HL-60/S4 (cell line): ENCODE results near the gene AIRE.

Source experiments
- in situ Hi-C: fragments of 300-500 bp; cut with MboI; formaldehyde crosslinking; loops from 2 replicates; pipeline ENCODE4 v1.14.3; 2022; ENCODE audit warnings: low sequenced_read_pairs

The AIRE gene

DNA sequence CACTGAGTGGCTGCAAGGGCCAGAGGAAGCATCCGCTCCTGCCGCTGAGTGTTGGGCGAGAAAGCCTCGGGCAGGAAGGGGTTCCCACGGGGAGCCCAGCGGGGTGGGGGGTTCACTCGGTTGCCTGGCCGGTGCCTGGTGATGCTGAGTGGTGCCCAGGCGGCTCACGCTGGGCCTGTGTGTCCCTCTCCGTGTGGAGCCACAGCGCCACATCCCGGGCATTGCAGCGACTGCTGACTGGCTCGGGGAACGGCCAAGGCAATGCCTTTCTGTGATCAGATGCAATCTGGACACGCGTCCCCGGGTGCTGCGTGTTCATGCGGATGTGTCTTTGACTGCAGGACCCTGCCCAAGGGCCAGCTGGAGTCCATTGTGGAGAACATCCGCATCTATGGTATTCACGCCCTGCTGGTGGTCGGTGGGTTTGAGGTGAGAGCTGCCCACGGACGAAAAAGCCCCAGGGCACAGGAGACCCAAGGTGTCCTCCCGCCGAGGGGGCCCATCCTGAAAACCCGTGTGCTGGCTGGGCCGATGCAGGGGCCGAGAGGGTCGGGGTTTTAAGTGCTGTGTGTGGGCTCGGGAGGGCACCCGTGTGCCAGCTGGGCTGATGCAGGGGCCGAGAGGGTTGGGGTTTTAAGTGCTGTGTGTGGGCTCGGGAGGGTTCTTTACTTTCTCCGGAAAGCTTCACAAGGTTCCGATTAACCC lies 37.1 kb downstream of the AIRE start:
- in situ Hi-C loops: no loop called here

DNA sequence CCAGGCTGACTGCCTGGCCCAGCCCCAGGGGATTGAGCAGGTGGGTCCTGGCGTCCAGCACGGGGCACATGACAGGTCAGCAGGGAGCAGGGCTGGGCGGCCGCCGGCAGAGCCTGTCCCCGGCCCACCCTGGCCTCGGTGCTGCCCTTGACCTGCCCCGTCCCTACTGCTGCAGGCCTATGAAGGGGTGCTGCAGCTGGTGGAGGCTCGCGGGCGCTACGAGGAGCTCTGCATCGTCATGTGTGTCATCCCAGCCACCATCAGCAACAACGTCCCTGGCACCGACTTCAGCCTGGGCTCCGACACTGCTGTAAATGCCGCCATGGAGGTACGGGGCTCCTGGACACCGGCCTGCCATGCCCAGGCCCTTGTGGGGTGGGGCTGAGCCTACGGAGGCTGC lies 37.9 kb downstream of the AIRE start:
- in situ Hi-C loops: no loop called here

- in situ Hi-C loops: no loop called here
These were observed 38.6 kb downstream of the AIRE start for GRCh38 chr21:44324106-44324853.

- in situ Hi-C loops: no loop called here
These were observed 39.1 kb downstream of the AIRE start for GRCh38 chr21:44324854-44325107.

DNA sequence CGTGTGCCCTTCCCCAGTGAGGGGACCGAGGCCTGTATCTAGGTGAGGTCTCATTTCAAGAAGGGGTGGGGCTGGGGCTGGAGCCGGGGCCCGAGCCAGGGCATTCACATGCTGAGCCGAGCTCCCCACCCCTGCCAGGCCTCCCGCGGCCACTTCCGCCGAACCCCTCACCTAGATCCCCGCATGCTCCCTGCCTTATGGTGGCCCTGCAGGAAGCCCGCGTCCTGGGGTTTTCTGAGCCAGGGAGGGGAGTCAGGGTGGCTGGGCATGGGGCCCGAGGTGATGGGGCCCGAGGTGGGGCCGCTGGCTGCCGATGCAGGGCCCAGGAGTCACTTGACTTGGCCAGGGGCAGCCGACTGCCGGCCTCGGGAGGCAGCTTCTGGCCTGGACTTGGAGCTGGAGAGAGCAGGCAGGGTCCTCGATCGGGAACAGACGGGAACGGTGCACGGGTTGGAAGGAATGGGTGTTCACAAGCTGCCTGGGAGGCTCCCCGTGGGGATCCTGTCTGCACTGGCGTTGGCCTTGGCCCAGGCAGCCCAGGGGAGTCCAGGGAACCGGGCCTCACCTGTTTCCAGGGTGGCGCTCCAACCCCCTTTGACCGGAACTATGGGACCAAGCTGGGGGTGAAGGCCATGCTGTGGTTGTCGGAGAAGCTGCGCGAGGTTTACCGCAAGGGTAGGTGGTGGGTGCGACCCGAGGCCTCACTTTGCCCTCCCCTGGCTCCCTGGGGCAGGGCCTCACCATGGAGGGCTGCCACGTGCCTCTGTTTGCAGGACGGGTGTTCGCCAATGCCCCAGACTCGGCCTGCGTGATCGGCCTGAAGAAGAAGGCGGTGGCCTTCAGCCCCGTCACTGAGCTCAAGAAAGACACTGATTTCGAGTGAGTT lies 40.0 kb downstream of the AIRE start:
- in situ Hi-C loops: no loop called here

DNA sequence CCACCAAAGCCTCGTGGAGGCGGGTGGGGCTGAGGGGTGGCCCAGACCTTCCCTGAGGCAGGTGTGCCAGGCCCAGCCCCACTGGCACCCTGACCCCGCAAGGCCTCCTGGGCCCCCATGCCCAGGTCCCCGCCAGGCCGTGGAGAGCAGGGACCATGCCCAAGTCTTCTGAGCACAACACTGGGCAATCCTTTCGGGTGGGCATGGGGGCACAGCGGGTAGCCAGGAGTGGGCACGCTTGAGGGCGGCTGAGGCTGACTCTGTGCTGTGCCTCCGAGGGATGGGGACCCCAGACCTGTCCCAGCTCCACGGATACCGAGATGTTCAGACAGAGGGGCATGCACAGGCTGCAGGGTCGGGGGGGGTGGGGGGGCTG lies 40.6 kb downstream of the AIRE start:
- in situ Hi-C loops: no loop called here

DNA sequence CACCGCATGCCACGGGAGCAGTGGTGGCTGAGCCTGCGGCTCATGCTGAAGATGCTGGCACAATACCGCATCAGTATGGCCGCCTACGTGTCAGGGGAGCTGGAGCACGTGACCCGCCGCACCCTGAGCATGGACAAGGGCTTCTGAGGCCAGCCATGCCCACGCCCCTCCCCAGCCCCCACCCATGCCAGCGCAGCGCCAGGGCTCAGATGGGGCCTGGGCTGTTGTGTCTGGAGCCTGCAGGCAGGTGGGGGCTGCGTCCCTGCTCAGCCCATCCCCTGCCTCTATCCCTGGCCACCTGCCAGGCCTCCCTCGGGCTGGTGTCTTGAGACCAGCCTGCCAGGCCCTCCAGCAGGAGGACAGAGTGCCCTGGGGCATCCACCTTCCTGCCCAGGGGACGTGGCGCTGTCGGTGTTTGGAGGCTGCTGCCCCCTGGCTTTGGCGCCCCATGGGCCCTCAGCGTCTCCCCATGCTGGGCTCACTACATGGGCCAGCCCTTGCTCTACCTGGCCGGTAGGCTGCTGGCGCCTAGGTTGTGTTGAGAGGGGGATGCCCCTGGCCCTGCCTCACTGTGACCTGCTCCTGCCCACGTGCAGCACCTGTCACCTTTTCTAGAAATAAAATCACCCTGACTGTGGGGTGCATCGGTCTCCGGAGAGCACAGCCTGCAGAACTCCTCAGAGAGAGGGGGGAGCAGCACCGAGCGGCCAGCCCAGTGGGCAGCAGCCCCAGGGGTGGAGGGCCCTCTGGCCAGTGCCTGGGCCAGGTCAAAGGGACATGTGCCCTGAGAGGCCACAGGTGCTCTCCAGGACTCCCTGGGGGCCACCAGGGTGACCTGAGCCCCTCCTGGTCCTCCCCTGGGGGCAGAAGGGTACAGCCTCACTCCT lies 41.3 kb downstream of the AIRE start:
- in situ Hi-C loops: no loop called here

DNA sequence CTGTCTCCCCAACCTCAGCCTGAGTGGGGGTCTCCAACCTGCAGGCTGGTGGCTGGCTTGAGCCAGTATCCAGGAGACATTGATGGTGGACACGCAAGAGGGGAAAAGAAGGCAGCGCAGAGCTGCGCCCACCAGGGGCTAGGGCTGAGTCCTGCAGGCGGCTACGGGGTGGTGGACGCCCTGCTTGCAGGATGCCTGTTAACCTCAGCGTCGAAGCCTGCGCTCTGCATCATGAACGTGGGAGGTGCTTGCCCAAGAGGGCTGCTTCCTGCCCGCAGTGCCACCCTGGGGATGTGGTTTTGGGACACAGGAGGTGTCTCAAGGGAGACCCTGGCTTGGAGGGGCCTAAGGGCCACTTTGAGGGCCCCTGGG lies 41.9 kb downstream of the AIRE start:
- in situ Hi-C loops: no loop called here

DNA sequence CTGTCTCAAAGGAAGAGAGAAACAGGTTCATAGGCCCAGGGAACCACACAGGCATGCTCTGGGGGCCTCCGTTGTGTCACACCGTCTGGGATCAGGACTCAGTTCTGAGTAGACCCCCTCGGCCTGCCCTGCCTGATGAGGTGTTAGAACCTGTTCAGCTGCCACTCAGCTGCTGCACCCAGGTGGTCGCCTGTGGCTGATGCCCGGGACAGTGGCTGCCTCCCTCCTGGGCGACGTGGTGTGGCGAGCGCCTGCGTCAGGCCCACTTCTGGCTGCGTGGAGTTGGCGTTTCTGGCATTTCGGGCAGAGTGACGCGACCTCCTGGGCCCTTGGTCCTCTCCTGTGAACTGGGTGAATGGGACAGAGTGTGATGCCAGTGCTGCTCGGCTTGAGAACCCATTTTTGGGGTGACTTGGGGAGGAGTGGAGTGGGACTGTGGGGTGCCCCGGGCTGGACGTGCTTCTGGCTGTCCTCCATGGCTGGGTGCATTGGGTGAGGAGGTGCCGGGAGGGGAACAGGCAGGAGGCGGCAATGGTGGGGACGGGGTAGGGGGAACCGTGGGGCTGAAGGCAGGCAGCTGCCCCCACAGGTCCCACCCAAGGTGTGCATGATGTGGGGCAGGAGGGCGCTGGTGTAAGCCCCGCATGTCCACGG lies 42.7 kb downstream of the AIRE start:
- in situ Hi-C loops: no loop called here

DNA sequence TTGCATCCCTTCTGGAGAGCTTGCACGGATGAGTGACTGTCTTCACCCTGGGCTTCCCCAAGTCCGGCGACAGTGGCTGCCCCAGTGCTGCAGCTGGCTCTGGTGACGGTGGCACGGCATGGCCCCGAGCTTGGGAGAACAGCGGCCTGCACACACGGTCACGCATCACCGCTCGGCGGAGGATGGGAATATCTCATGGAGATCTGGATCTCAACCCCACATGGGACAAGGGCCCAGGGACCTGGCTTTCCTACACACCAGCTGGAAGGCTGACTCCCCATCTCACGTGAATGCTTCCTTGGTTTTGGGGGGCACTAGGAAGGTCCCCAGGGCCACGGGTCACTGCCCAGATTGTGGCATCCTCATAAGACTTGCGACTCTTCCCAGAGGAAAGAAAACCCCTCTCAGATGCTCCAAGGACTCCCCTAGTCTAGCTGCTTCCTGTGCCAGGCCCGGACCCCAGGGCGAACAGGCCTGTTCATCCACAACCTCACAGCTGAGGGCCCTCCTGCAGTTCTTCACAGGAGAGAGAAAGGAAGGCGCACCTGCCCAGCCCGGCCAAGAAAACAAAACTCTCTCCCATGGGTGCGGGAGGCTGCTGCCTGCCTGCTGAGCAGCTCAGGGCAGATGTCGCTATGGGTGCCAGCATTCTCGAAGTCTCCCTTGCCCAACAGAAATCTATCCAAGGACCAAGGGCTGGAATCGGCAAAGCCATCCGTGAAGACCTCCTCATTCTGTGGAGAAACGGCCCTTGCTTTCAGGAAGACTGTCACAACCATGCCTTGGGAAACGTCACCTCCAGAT lies 43.6 kb downstream of the AIRE start:
- in situ Hi-C loops: no loop called here

DNA sequence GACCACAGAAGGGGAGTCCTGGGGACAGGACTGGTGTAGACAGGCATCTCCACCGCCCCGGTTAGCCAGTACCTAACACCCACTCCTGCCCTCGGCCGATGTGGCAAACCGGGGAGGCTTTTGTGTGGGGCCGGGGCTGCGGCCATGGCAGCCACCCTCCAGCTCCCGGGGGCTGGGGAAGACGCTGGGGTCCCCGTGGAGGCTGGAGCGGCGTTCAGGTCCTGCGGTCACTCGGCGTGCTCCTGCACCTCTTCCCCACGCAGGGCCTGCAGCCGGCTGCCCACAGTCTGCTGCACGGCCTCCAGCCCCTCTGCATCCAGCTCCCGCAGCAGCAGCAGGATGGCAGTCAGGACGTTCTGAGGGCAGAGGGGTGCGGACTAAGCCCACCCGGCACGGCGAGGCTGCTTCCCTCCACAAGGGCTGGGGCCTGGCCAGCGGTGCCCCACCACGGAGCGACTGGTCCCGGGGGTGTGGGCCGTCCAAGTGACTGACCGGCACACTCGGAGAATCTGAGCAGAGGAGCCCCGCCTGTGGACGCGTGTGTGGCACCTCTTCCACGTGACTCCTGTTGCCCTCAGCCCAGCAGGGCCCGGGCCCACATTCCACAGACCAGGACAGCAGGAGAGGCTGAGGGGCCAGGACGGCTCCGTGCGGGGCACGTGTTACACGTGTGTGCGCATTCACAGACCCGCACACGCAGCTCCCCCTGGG lies 44.5 kb downstream of the AIRE start:
- in situ Hi-C loops: no loop called here

DNA sequence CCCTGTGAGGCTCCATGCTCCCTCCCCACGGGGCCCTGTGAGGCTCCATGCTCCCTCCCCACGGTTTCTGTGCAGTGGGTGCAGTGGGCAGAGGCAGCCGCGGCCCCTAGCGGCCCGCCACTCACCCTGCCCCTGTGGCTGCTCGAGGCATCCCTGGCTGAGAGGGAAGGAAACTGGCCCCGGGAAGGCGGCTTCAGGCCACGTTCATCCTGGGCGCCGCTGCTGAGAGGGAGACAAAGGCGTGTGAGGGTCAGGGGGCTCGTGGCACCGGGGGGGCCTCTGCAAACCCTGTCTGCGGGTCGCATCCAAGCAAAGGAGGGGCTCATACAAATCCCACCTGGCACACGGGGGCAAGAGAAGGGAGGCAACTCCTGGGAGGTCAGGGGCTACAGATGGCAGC lies 45.0 kb downstream of the AIRE start:
- in situ Hi-C loops: no loop called here

GRCh38 chr21:44331209-44331608 lies 45.5 kb downstream of the AIRE start:
- in situ Hi-C loops: no loop called here

- in situ Hi-C loops: no loop called here
These were observed 46.1 kb downstream of the AIRE start for GRCh38 chr21:44331650-44332307.

DNA sequence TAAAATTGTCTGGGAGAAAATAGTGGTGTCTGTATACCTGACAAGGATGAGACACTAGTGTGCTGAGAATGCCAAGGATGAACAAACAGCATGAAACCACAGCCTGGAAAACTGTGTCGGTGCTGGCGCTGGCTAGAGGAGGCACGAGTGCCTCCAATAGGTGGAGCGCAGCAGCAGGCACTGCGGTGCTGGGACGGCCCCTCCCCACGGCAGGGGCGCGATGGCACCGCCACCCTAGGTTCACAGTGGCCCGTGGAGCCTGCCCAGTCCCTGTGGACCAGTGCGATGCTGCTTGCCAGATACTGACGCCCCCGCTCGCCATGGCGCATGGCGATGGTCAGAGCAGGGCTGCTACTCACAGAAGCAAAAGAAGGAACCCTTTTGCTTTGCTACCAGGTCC lies 46.7 kb downstream of the AIRE start:
- in situ Hi-C loops: no loop called here

GRCh38 chr21:44332965-44333364 lies 47.3 kb downstream of the AIRE start:
- in situ Hi-C loops: no loop called here

DNA sequence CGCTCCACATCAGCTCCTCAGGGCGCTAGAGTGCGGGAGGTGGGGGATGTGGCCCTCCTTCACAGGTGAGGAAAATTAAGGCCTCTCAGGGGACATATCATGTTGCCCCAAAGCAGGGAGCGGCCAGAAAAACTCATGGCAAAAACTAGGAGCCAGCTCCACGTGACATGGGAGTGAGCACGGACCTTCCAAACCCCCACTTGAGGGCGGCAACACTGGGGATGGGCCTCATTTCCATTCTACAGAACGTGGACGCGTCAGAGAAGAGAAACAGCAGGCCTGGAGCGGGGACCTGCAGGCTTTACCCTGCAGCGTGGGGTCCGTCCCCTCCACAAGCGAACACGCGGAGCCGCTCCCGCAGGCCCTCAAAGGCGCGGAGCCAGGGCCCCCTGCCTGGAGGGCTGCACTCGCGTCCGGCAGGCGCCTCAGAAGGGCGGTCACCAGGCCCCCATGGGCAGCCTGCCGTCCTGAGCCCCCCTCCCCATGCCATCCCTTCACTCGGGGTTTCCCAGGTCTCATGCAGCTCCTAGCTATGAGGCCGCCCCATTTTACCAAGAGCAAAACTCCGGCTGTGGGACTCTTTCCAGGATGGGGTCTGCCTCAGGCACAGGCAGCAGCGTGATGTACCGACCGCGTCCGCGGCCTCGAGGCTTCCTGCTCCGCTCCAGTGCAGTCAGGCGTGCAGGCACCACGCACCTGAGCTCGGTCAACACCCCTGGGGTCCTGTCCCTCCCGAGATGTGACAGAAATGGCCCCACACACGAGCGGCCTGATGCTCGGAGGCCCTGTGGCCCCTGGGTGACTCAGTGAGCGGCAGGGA lies 48.0 kb downstream of the AIRE start:
- in situ Hi-C loops: no loop called here
